Measurements from ENCODE around the gene SRSF4.
"Not testable (repeated sequence)": the region's sequence is repeated elsewhere in the genome, so short reads cannot be mapped to it uniquely, and the experiment has no call there.

Gene SRSF4

GRCh38 chr1:29162025-29162424 lies 19.7 kb downstream of the SRSF4 start:
- no peaks in the 10 kb centered on the region for H3K9me3 Mint-ChIP-seq
- peaks cover 54% of the 10 kb centered on the region for H3K36me3 Mint-ChIP-seq (ENCODE audit: low read depth)
- no peak overlapping the region for H3K27ac Mint-ChIP-seq
- H3K4me3 Mint-ChIP-seq, result no peak overlapping the region
- no peaks in the 10 kb centered on the region for H3K27me3 Mint-ChIP-seq
- DNase-seq, result no peak
- ATAC-seq, result no peak
- peaks cover 37% of the 10 kb centered on the region for H3K4me1 Mint-ChIP-seq

DNA sequence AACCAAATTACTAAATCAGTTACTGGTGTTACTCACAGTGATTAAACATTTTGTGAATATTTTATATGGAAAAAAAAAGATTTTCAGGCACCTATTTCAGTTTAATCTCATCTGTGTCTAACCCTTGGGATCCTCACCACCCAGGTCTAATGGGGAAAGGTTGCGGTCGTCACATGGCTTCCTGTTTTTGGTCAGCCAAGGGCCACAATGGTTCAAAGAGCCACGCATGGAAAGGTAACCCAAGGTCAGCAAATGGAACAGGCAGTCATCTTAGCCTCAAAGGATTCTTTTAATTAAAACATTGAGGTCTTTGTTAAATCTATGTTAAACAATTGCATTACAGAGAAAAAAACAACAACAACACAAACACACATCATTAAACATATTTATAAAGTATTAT lies 21.9 kb downstream of the SRSF4 start:
- DNase-seq (no peak), ATAC-seq (no peak)
- Mint-ChIP-seq H3K27me3 (no peaks in the 10 kb centered on the region), H3K4me1 (peaks cover 20% of the 10 kb centered on the region), H3K27ac (no peak overlapping the region), H3K36me3 (ENCODE audit: low read depth) (peaks cover 56% of the 10 kb centered on the region), H3K4me3 (no peak overlapping the region), H3K9me3 (no peaks in the 10 kb centered on the region)

DNA sequence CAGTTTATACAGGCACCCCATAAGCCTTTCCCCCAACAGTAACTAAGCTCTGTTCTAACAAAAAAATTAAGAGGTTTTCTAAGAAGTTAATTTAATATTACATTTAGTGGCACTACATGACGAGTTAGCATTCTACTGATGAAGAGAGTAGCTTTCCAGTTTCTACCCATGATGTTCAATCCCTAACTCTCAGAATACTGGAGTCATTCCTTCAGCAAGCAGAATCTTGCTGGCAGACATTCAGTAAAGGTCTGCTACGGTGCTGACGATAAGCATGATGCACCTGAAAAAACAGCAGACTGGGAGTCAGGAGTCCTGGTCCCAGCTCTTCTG lies 24.5 kb downstream of the SRSF4 start:
- Mint-ChIP-seq H3K27me3 (no peaks in the 10 kb centered on the region), H3K4me1 (no peaks in the 10 kb centered on the region), H3K36me3 (ENCODE audit: low read depth) (peaks cover 66% of the 10 kb centered on the region), H3K4me3 (no peak overlapping the region), H3K27ac (no peak overlapping the region), H3K9me3 (no peaks in the 10 kb centered on the region)
- no peak for DNase-seq
- no peak for ATAC-seq

DNA sequence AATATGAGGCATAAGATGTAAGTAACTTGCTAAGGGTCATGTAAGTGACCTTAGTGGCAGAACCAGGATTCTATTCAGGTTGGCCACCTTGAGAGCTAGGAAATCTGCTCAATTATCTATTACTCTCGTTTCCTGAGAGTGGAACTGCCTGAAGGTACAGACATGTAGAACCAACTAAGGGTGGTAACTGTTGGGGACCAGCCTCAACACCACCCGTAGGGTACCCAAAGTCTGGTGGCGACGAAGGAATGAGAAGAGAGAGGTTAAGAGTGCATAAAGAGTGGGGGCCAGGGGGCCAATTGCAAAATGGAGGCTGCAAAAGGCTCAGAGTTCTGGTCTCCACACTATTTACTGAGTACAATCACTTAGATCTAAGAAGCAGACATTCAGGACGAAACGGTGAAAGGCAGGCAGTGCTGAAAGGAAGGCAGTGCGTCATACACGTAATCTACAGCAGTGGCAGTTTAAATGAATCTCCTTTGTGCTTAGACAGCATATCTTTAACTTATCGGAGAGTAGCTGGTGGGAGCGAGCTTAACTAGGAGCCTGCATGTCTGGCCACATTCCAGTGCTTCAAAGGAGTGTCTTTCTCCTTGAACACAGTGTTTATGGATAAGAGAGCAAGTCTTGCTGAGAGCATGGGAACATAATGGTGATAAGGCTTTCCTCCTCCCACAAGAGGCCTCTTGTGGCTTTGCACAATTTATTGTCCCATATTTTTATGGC lies 25.0 kb downstream of the SRSF4 start:
- Mint-ChIP-seq H3K36me3 (ENCODE audit: low read depth) (peaks cover 71% of the 10 kb centered on the region), H3K27ac (no peak overlapping the region), H3K4me1 (no peaks in the 10 kb centered on the region)

DNA sequence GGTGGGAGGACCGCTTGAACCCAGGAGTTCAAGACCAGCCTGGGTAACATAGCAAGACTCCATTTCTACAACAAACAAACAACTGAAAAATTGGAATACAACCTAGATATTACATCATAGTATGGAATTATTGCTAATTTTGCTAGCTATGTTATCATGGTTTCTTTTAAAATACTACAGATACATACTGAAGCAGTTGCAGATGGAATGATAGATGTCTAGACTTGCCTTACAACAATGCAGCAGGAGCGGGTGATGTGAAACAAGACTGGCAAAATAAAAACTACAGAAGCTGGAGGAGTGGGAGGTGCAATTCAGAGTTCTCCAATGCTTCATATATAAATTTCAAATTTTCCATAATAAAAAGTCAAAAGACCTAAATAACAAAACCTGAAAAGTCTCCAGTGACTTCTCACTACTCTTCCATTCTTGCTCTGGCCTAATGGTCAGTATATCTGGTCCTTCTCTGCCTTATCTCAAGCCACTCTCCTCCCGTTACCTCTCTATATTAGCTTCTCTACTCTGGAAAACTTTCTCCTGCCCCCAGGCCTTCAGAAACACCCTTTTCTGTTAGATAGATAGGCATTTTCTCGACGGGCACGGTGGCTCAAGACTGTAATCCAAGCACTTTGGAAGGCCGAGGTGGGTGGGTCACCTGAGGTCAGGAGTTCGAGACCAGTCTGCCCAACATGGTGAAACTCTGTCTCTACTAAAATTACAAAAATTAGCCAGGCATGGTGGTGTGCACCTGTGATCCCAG lies 29.5 kb downstream of the SRSF4 start:
- H3K9me3 Mint-ChIP-seq, result no peaks in the 10 kb centered on the region
- DNase-seq (no peak), ATAC-seq (no peak)
- H3K4me3 Mint-ChIP-seq, result no peak overlapping the region
- H3K27ac Mint-ChIP-seq, result no peak overlapping the region
- peaks cover 1% of the 10 kb centered on the region for H3K4me1 Mint-ChIP-seq
- peaks cover 86% of the 10 kb centered on the region for H3K36me3 Mint-ChIP-seq (ENCODE audit: low read depth)
- no peaks in the 10 kb centered on the region for H3K27me3 Mint-ChIP-seq

More for the DNA sequence above, 25.0 kb downstream of the SRSF4 start:
- no peaks in the 10 kb centered on the region for H3K27me3 Mint-ChIP-seq
- no peaks in the 10 kb centered on the region for H3K9me3 Mint-ChIP-seq
- DNase-seq (no peak), ATAC-seq (no peak)
- H3K4me3 Mint-ChIP-seq, result no peak overlapping the region

GRCh38 chr1:29150346-29150745 lies 31.4 kb downstream of the SRSF4 start:
- H3K27ac Mint-ChIP-seq, DNase-seq, H3K27me3 Mint-ChIP-seq, H3K9me3 Mint-ChIP-seq, H3K4me1 Mint-ChIP-seq, ATAC-seq, H3K4me3 Mint-ChIP-seq: not testable (repeated sequence)
- peaks cover 89% of the 10 kb centered on the region for H3K36me3 Mint-ChIP-seq (ENCODE audit: low read depth)

DNA sequence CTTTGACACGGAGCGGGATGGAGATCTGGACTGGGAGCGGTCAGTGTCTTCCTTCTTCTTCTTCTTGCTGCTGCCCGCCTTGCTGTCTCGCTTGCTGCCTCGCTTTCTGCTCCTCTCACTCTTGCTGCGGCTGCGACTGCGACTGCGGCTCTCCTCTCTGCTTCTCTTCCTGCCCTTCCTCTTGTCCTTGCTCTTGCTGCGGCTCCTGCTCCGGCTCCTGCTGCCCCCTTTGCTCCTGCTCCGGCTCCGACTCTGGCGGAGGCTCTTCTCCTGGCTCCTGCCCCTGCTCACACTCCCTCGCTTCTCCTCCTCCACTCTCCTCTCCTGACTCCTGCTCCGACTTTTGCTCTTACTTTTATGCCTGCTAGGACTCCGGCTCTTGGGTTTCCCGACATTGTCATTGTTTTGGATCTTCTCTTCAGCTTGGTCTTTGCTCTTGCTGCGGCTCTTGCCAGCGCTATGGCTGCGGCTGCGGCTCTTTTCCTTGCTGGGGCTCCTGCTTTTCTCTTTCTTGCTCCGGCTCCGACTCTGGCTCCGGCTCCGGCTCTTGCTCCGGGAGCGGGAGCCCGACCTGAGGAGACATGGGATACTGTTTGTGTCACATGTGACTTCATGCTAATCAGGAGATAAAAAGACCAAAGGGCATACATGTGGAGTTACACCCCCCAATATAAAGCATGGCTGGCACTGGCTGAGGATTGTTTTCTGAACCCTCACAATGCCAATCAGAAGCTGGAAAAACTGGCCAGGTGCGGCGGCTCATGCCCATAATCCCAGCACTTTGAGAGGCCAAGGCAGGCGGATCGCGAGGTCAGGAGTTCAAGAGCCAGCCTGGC lies 32.8 kb downstream of the SRSF4 start:
- Mint-ChIP-seq H3K9me3 (peaks cover 5% of the 10 kb centered on the region), H3K36me3 (ENCODE audit: low read depth) (peaks cover 85% of the 10 kb centered on the region), H3K27ac (no peak overlapping the region), H3K4me1 (peaks cover 1% of the 10 kb centered on the region), H3K4me3 (no peak overlapping the region), H3K27me3 (no peaks in the 10 kb centered on the region)
- ATAC-seq (no peak), DNase-seq (no peak)

- Mint-ChIP-seq H3K27me3 (no peaks in the 10 kb centered on the region), H3K27ac (no peak overlapping the region), H3K36me3 (ENCODE audit: low read depth) (peaks cover 70% of the 10 kb centered on the region), H3K9me3 (peaks cover 5% of the 10 kb centered on the region), H3K4me3 (no peak overlapping the region), H3K4me1 (peaks cover 1% of the 10 kb centered on the region)
- ATAC-seq (no peak), DNase-seq (no peak)
These were observed 35.8 kb downstream of the SRSF4 start for GRCh38 chr1:29145739-29146437.

- Mint-ChIP-seq H3K27ac (no peak overlapping the region), H3K36me3 (ENCODE audit: low read depth) (peaks cover 54% of the 10 kb centered on the region), H3K27me3 (no peaks in the 10 kb centered on the region), H3K4me1 (peaks cover 1% of the 10 kb centered on the region), H3K9me3 (peaks cover 5% of the 10 kb centered on the region), H3K4me3 (no peak overlapping the region)
- no peak for ATAC-seq
- DNase-seq, result no peak
These were observed 37.5 kb downstream of the SRSF4 start for GRCh38 chr1:29144178-29144577.

DNA sequence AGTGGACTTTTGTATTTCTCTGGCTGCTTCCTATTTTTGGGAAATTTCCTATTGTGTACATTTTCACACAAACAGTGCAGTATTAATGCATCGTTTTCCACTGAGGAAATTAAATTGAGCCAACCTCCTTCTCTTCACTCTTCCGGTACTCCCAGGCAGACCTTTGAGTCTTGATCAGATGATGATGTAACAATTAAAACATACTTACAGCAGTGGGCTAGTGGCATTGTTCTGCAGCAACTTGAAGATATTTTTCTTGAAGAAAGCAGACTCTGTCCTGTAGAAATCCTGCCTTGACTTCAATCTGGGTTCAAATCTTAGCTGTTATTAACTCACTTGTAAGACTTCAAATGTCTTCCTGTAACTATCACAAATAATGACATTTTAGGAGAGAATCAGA lies 39.0 kb downstream of the SRSF4 start:
- Mint-ChIP-seq H3K27me3 (no peaks in the 10 kb centered on the region), H3K27ac (no peak overlapping the region), H3K4me1 (no peaks in the 10 kb centered on the region), H3K36me3 (ENCODE audit: low read depth) (peaks cover 39% of the 10 kb centered on the region), H3K4me3 (no peak overlapping the region), H3K9me3 (peaks cover 5% of the 10 kb centered on the region)
- ATAC-seq (no peak), DNase-seq (no peak)

DNA sequence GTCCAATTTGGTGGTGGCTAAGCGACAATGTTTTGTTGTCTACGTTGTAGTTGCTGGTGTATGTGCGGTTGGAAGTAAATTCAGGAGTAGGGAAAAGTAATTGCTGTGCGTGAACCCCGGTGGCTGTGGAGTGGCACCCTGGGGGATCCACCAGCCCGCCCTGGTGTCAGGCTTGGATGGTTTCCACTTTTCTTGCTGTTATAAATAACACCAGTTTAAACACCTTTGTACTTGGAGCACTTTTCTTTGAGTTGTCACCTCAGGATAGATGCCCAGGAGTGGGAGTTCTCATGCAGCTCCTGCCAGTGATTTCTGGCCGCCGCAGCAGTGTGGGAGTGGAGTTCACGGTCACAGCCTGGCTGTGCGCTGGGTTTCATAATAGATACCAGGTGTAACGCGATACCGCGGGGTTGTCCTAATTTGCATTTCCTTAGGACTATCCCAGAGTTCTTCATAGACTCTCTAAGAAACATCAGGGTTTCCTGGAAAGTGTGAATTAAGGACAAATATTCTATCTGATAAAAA lies 45.2 kb downstream of the SRSF4 start:
- no peak for ATAC-seq
- H3K4me3 Mint-ChIP-seq, result no peak overlapping the region
- no peaks in the 10 kb centered on the region for H3K9me3 Mint-ChIP-seq
- H3K4me1 Mint-ChIP-seq, result peaks cover 2% of the 10 kb centered on the region
- no peak overlapping the region for H3K27ac Mint-ChIP-seq
- no peak for DNase-seq
- H3K36me3 Mint-ChIP-seq (ENCODE audit: low read depth), result no peaks in the 10 kb centered on the region
- H3K27me3 Mint-ChIP-seq, result peaks cover 14% of the 10 kb centered on the region

GRCh38 chr1:29134695-29135028 lies 47.0 kb downstream of the SRSF4 start:
- DNase-seq, result no peak
- Mint-ChIP-seq H3K4me3 (no peak overlapping the region), H3K27ac (no peak overlapping the region), H3K9me3 (no peaks in the 10 kb centered on the region), H3K27me3 (peaks cover 14% of the 10 kb centered on the region), H3K4me1 (peaks cover 2% of the 10 kb centered on the region), H3K36me3 (ENCODE audit: low read depth) (no peaks in the 10 kb centered on the region)
- no peak for ATAC-seq

- Mint-ChIP-seq H3K27me3 (peaks cover 14% of the 10 kb centered on the region), H3K4me1 (peaks cover 2% of the 10 kb centered on the region), H3K9me3 (no peaks in the 10 kb centered on the region), H3K36me3 (ENCODE audit: low read depth) (no peaks in the 10 kb centered on the region), H3K4me3 (no peak overlapping the region), H3K27ac (no peak overlapping the region)
- DNase-seq (no peak), ATAC-seq (no peak)
These were observed 47.6 kb downstream of the SRSF4 start for GRCh38 chr1:29133861-29134694.

All from activated naive CD8-positive, alpha-beta T cell treated with anti-CD3 and anti-CD28 coated beads, Interleukin-2, amount 50 U/mL, for 24 hours (primary cell).